Measurements from ENCODE around the gene OLFM4. TPM values are rescaled to one million over a fixed set of nuclear protein-coding genes. Genes with fewer than 3 reads are reported as not detected.

OLFM4 gene
- total RNA-seq, 1 experiment from 2014 or later = 0.12 TPM

GRCh38 chr13:53068585-53069520, 40.2 kb downstream of the OLFM4 start:
- Histone ChIP-seq H3K4me1 (ENCODE audit: control insufficient read depth in 1 of 2, insufficient read depth in 2 of 2, low read length in 2 of 2) (no peaks in the 10 kb centered on the region), H3K4me2 (ENCODE audit: low read length) (no peak overlapping the region), H3K9ac (ENCODE audit: low read length) (no peak overlapping the region), H3K27ac (ENCODE audit: low read depth, low read length) (no peak overlapping the region), H3K27me3 (ENCODE audit: insufficient read depth, low read length) (no peaks in the 10 kb centered on the region; the same call in 1 of the 2 replicates), H3K36me3 (ENCODE audit: control insufficient read depth in 1 of 2, insufficient read depth in 2 of 2, low read length in 2 of 2) (no peaks in the 10 kb centered on the region), H3K79me2 (ENCODE audit: insufficient read depth, low read length) (no peaks in the 10 kb centered on the region), H4K20me1 (ENCODE audit: insufficient read depth) (no peaks in the 10 kb centered on the region), H3K4me3 (replicated peaks in 1 of 2; ENCODE audit: low read depth in 1 of 2, low read length in 2 of 2) (no peak overlapping the region), H3K9me3 (ENCODE audit: control insufficient read depth in 1 of 2, insufficient read depth in 1 of 2, low read depth in 1 of 2, low read length in 2 of 2) (no peaks in the 10 kb centered on the region), H2AFZ (ENCODE audit: low read depth, low read length, poor library complexity, severe bottlenecking) (no peak overlapping the region), H3K9me2 (ENCODE audit: insufficient read depth) (no peaks in the 10 kb centered on the region)
- ChIA-PET POLR2A (no interaction called here), RAD21 (ENCODE audit: low non-redundant PET in 1 of 2, low total read pairs in 2 of 2, uncharacterized antibody in 2 of 2, unreplicated experiment in 2 of 2) (no interaction called here), CTCF (interaction anchor here (0.6 kb wide), 1 partner anchor 101 kb away, joined by 3 read pairs; no protein-coding TSS in a partner anchor)
- DNase-seq (ENCODE audit: low read depth, low spot score) (no peak), ATAC-seq (no peak)
- intact Hi-C loops (cut with micrococcal nuclease) = no loop called here
- no TSS peak for BruUV-seq (replicated peaks)
- TF ChIP-seq POLR2AphosphoS5 (IDR thresholded peaks at IDR 0.05; ENCODE audit: low read depth, low read length) (no peak), POLR2A (IDR thresholded peaks at IDR 0.05; ENCODE audit: borderline replicate concordance, extremely low read depth, insufficient read depth, insufficient read length) (no peak), CEBPB (IDR thresholded peaks at IDR 0.05; ENCODE audit: low read depth) (no peak), YY1 (IDR thresholded peaks at IDR 0.05; ENCODE audit: extremely low read depth, insufficient replicate concordance, low read depth, low read length) (no peak), ZBTB33 (IDR thresholded peaks at IDR 0.05; ENCODE audit: extremely low read depth, insufficient replicate concordance, low read length) (no peak), FOSL1 (IDR thresholded peaks at IDR 0.05; ENCODE audit: low read depth) (no peak), CBX3 (IDR thresholded peaks at IDR 0.05; ENCODE audit: low read depth) (no peak), SRF (IDR thresholded peaks at IDR 0.05; ENCODE audit: low read depth) (no peak), ATF3 (IDR thresholded peaks at IDR 0.05) (no peak), EZH2 (IDR thresholded peaks at IDR 0.05) (no peak), EGR1 (IDR thresholded peaks at IDR 0.05; ENCODE audit: low read depth) (no peak), REST (IDR thresholded peaks at IDR 0.05; ENCODE audit: low read depth) (no peak), JUND (IDR thresholded peaks at IDR 0.05) (no peak)

Data from HCT116 (cell line).